Esophagus muscularis mucosa (tissue), 4 donors: ENCODE data around the gene CD300E. TPM values are rescaled to one million over a fixed set of nuclear protein-coding genes. Genes with fewer than 3 reads are reported as not detected.

ENCODE experiments used
- DNase-seq: peaks from one replicate; pipeline ENCODE4 v3.0.0-alpha.2; 2017; ENCODE audit errors: extremely low spot score
- H3K27ac ChIP-seq, 4 donors: fragments of 200-600 bp; sonication (generic); replicated peaks in 1 of 4; 1 replicate in 3 of 4; 2 replicates in 1 of 4; pipeline ENCODE4 v1.5.1; 2016 to 2019; ENCODE audit warnings: mild to moderate bottlenecking in 1 of 4
- H3K27me3 ChIP-seq, 4 donors: fragments of 200-600 bp; sonication (generic); one replicate each; pipeline versions ENCODE4 v1.5.1 to v1.6.0; 2016 to 2019
- H3K36me3 ChIP-seq, 4 donors: fragments of 200-600 bp; sonication (generic); one replicate each; pipeline ENCODE4 v1.5.1; 2016 to 2019
- H3K4me1 ChIP-seq, 4 donors: fragments of 200-600 bp; sonication (generic); one replicate each; pipeline ENCODE4 v1.5.1; 2016 to 2019
- H3K4me3 ChIP-seq, 4 donors: fragments of 200-600 bp; sonication (generic); 1 replicate in 2 of 4; 2 replicates in 2 of 4; pipeline ENCODE4 v1.5.1; 2016 to 2019; ENCODE audit warnings: mild to moderate bottlenecking in 4 of 4, moderate library complexity in 1 of 4
- H3K9me3 ChIP-seq, 4 donors: fragments of 200-600 bp; sonication (generic); 1 replicate in 3 of 4; 2 replicates in 1 of 4; pipeline ENCODE4 v1.5.1; 2016 to 2019
- CTCF ChIP-seq, 3 experiments: fragments of 200-600 bp in 2 of 3; fragments of 450-650 bp in 1 of 3; sonication (generic) in 2 of 3; IDR thresholded peaks; one replicate each; pipeline ENCODE4 v1.5.1; 2017 to 2019; ENCODE audit warnings: antibody characterized with exemption in 3 of 3, mild to moderate bottlenecking in 2 of 3, moderate library complexity in 1 of 3
- EP300 ChIP-seq: sonication (generic); formaldehyde crosslinking; IDR thresholded peaks from one replicate; pipeline ENCODE4 v1.6.1; 2017; ENCODE audit warnings: antibody characterized with exemption
- POLR2A ChIP-seq: fragments of 450-650 bp; IDR thresholded peaks from one replicate; pipeline ENCODE4 v1.6.1; 2017; ENCODE audit warnings: antibody characterized with exemption, moderate library complexity, mild to moderate bottlenecking, low read depth
- POLR2AphosphoS5 ChIP-seq, 2 donors: sonication (generic); formaldehyde crosslinking; IDR thresholded peaks; one replicate each; pipeline ENCODE4 v1.6.1; 2017; ENCODE audit warnings: antibody characterized with exemption in 2 of 2
- WGBS: methylation state at CpG from one replicate; pipeline ENCODE4 v1.1.5; 2018; 5-methylcytosine and 5-hydroxymethylcytosine counted together
- intact Hi-C: fragments of 100-400 bp; cut with DNase I; formaldehyde crosslinking; loops from one replicate; pipeline ENCODE4 v1.15.1; 2023
- total RNA-seq, 4 donors: library from RNA; depleted of rRNA; stranded (reverse); fragments of >200 nt; gene quantifications; one replicate each; pipeline versions ENCODE4 v1.1.0 to v1.2.1, GENCODE V29; 2016

Gene CD300E
- total RNA-seq, 4 donors from 2014 or later: 0.39 to 5.0 (median 0.62) TPM

- no peak for DNase-seq
- Histone ChIP-seq H3K27ac (no peak overlapping the region), H3K9me3 (no peaks in the 10 kb centered on the region), H3K4me1 (no peaks in the 10 kb centered on the region), H3K36me3 (no peaks in the 10 kb centered on the region), H3K27me3 (peaks cover 0 to 45% (median 3%) of the 10 kb centered on the region in 4 donors), H3K4me3 (no peak overlapping the region)
- no peak for TF ChIP-seq POLR2A
- no peak for TF ChIP-seq CTCF (IDR thresholded peaks at IDR 0.05)
- no peak for TF ChIP-seq POLR2AphosphoS5 (IDR thresholded peaks at IDR 0.05)
- no peak for TF ChIP-seq EP300
- intact Hi-C loops: no loop called here
Measured at GRCh38 chr17:74643826-74644225, 20.3 kb upstream of the CD300E start.

GRCh38 chr17:74642995-74643394 lies 19.5 kb upstream of the CD300E start:
- WGBS: 86% methylated on average over 7 of the region's 7 CpGs
- TF ChIP-seq CTCF (IDR thresholded peaks at IDR 0.05) (no peak), POLR2AphosphoS5 (IDR thresholded peaks at IDR 0.05) (no peak), EP300 (no peak), POLR2A (no peak)
- Histone ChIP-seq H3K4me1 (no peaks in the 10 kb centered on the region), H3K4me3 (no peak overlapping the region), H3K9me3 (no peaks in the 10 kb centered on the region), H3K27me3 (peaks cover 0 to 46% (median 3%) of the 10 kb centered on the region in 4 donors), H3K27ac (no peak overlapping the region), H3K36me3 (no peaks in the 10 kb centered on the region)
- no peak for DNase-seq
- intact Hi-C loops: no loop called here

DNA sequence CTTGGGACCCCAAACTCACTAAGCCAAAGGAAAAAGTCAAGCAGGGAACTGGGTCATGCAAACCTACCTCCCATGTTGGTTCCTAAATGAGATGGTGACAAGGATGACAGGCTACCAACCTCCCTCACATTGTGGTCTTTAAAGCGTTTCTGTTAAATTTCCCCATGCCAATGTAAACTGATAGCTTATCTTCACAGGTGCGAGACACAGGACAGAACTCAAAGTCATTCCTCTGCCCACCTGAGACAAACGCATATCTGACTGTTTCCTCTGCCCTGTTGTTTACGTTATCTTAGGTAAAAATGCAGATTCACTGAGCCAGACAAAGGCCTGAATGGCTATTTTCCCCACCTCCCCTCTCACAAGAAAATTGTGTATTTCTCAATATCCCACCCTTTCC lies 19.0 kb upstream of the CD300E start:
- no peaks in the 10 kb centered on the region for H3K9me3 ChIP-seq
- H3K27ac ChIP-seq: no peak overlapping the region
- intact Hi-C loops: no loop called here
- peaks cover 0 to 51% (median 3%) of the 10 kb centered on the region in 4 donors for H3K27me3 ChIP-seq
- H3K4me1 ChIP-seq: no peaks in the 10 kb centered on the region
- DNase-seq: no peak
- WGBS: 38% methylated on average over 4 of the region's 4 CpGs
- no peak overlapping the region for H3K4me3 ChIP-seq
- TF ChIP-seq CTCF (IDR thresholded peaks at IDR 0.05): no peak
- no peak for TF ChIP-seq POLR2A
- TF ChIP-seq POLR2AphosphoS5 (IDR thresholded peaks at IDR 0.05): no peak
- TF ChIP-seq EP300: no peak
- no peaks in the 10 kb centered on the region for H3K36me3 ChIP-seq

DNA sequence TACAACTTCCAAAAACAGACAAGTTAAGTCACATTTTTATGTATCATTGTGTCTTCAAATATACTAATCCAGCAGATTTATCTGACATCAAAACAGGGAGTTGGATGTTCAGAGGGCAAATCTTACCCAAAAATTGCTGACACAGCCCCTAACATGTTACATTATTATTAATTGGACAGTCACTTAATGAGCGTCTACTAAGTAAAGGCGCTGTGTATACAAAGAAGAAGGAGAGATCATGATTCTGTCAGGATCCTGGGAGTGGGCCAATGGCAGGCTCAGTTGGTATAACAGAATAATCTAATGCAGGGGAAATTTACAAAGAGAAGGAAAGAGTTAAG lies 18.4 kb upstream of the CD300E start:
- TF ChIP-seq EP300: no peak
- no peak for TF ChIP-seq POLR2A
- TF ChIP-seq POLR2AphosphoS5 (IDR thresholded peaks at IDR 0.05): no peak
- no peak for TF ChIP-seq CTCF (IDR thresholded peaks at IDR 0.05)
- Histone ChIP-seq H3K4me3 (no peak overlapping the region), H3K4me1 (no peaks in the 10 kb centered on the region), H3K27ac (no peak overlapping the region), H3K36me3 (no peaks in the 10 kb centered on the region), H3K9me3 (no peaks in the 10 kb centered on the region), H3K27me3 (peaks cover 0 to 52% (median 3%) of the 10 kb centered on the region in 4 donors)
- intact Hi-C loops: no loop called here
- WGBS: 61% methylated on average over 2 of the region's 2 CpGs
- DNase-seq: no peak

DNA sequence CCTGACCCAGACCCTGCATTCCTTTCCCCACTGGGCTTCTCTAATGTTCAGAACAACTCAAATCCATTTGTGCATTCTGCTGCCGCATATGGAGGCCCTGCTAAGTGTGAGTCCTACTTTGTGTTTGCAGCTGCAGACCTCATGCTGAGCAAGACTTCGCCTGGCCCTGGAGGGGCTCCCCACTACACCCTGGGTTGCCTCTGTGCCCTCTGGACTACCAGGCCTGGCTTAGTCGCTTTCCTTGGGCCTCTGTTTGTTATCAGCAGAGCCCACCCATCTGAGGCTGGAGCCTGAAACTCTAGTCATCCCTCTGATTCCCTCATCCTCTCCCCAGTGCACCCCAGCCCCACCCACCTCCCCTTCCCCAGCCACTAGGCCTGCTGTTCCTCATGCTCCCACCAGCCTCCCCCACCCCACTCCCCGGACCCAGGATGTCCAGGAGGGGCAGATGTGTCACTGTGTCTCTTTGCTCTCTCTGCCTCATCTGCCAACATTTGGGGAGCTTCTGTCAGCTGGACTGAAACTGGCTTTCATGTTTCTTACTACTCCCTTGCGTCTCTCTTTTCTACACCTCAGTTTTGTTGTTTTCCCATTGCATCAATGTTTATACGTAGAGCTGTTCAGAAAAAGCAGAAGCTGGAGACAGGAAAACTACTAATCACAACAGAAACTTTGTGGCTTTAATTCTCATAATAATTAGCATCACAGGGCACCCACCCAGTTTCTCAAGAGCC lies 17.9 kb upstream of the CD300E start:
- H3K27me3 ChIP-seq: peaks cover 0 to 55% (median 3%) of the 10 kb centered on the region in 4 donors
- TF ChIP-seq CTCF (IDR thresholded peaks at IDR 0.05) (no peak), POLR2AphosphoS5 (IDR thresholded peaks at IDR 0.05) (no peak), POLR2A (no peak), EP300 (no peak)
- no peak for DNase-seq
- H3K9me3 ChIP-seq: no peaks in the 10 kb centered on the region
- no peaks in the 10 kb centered on the region for H3K36me3 ChIP-seq
- no peaks in the 10 kb centered on the region for H3K4me1 ChIP-seq
- H3K27ac ChIP-seq: no peak overlapping the region
- 53% methylated on average over 6 of the region's 6 CpGs for WGBS
- intact Hi-C loops: no loop called here
- no peak overlapping the region for H3K4me3 ChIP-seq
